ENCODE measurements around the gene TES.

DNA sequence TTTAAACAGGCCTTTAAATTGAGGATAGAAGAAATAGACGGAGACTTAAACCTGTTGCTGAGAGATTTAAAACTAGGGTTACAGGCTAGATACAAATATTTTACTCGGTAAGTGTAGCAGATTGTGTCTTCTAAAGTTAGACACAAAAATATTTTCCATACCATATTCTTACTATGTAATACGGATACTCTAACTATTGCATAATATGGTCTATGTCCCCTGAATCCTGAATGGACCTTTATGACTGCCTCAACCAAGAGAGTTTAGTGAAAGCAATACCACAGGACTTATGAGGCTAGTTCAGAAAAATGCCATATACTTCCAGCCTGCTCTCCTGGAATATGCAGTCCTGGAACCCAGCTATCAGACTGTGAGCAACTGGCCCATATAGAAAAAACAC lies 13.4 kb upstream of the TES start:
- TF ChIP-seq, protein P1, sequence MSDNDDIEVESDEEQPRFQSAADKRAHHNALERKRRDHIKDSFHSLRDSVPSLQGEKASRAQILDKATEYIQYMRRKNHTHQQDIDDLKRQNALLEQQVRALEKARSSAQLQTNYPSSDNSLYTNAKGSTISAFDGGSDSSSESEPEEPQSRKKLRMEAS (IDR thresholded peaks at IDR 0.05; ENCODE audit: low read depth, low read length), result no peak
- TF ChIP-seq POLR2A (IDR thresholded peaks at IDR 0.05; ENCODE audit: extremely low read depth, insufficient read length) (no peak), MYC (IDR thresholded peaks at IDR 0.05; ENCODE audit: low read depth, low read length) (no peak)
- TF ChIP-seq, protein P2, sequence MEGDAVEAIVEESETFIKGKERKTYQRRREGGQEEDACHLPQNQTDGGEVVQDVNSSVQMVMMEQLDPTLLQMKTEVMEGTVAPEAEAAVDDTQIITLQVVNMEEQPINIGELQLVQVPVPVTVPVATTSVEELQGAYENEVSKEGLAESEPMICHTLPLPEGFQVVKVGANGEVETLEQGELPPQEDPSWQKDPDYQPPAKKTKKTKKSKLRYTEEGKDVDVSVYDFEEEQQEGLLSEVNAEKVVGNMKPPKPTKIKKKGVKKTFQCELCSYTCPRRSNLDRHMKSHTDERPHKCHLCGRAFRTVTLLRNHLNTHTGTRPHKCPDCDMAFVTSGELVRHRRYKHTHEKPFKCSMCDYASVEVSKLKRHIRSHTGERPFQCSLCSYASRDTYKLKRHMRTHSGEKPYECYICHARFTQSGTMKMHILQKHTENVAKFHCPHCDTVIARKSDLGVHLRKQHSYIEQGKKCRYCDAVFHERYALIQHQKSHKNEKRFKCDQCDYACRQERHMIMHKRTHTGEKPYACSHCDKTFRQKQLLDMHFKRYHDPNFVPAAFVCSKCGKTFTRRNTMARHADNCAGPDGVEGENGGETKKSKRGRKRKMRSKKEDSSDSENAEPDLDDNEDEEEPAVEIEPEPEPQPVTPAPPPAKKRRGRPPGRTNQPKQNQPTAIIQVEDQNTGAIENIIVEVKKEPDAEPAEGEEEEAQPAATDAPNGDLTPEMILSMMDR (IDR thresholded peaks at IDR 0.05; ENCODE audit: low read depth, low read length), result no peak
